HepG2 (cell line): ENCODE data around the gene ATP1A2. TPM values are rescaled to one million over a fixed set of nuclear protein-coding genes. Genes with fewer than 3 reads are reported as not detected.

Source experiments
- ARNT ChIP-seq: fragments of 450-650 bp; IDR thresholded peaks from 2 replicates; pipeline ENCODE4 v1.6.1; 2017
- CEBPG ChIP-seq: IDR thresholded peaks from 2 replicates; pipeline ENCODE4 v1.6.1; 2016
- HMGXB4 ChIP-seq, 2 experiments: sonication (generic) in 1 of 2; formaldehyde crosslinking in 1 of 2; IDR thresholded peaks; 2 replicates each; pipeline versions ENCODE4 v1.4.0 to v1.6.1; 2018 to 2020; ENCODE audit warnings: missing genetic modification reagents in 2 of 2, borderline replicate concordance in 1 of 2, low read depth in 1 of 2, mild to moderate bottlenecking in 1 of 2, missing biosample characterization in 1 of 2
- HNRNPLL ChIP-seq: fragments of 200-400 bp; formaldehyde crosslinking; IDR thresholded peaks from 2 replicates; pipeline ENCODE4 v1.6.1; 2017; ENCODE audit warnings: mild to moderate bottlenecking, low read depth, low read length; ENCODE audit not compliant: poor library complexity, severe bottlenecking
- HOXA5 ChIP-seq: sonication (generic); formaldehyde crosslinking; IDR thresholded peaks from 2 replicates; pipeline ENCODE4 v1.4.0; 2020; ENCODE audit warnings: missing genetic modification reagents
- IKZF5 ChIP-seq: IDR thresholded peaks from 2 replicates; pipeline ENCODE4 v1.6.1; 2018; ENCODE audit warnings: missing genetic modification reagents, mild to moderate bottlenecking, missing compliant biosample characterization
- ISL2 ChIP-seq: sonication (generic); formaldehyde crosslinking; IDR thresholded peaks from 2 replicates; pipeline ENCODE4 v1.5.0; 2020; ENCODE audit warnings: missing genetic modification reagents
- KDM2A ChIP-seq: sonication (generic); formaldehyde crosslinking; IDR thresholded peaks from 2 replicates; pipeline ENCODE4 v1.4.0; 2020; ENCODE audit warnings: low read depth, missing genetic modification reagents, borderline replicate concordance
- KLF16 ChIP-seq, 2 experiments: sonication (generic) in 1 of 2; formaldehyde crosslinking in 1 of 2; IDR thresholded peaks; 2 replicates each; pipeline versions ENCODE4 v1.6.1 to v1.8.0; 2016 to 2023; ENCODE audit warnings: missing genetic modification reagents in 2 of 2, missing compliant biosample characterization in 1 of 2
- MEIS2 ChIP-seq: sonication (generic); formaldehyde crosslinking; IDR thresholded peaks from 2 replicates; pipeline ENCODE4 v1.9.0; 2021; ENCODE audit warnings: mild to moderate bottlenecking, missing genetic modification reagents
- MYPOP ChIP-seq: sonication (generic); formaldehyde crosslinking; IDR thresholded peaks from 2 replicates; pipeline ENCODE4 v1.8.1; 2023; ENCODE audit warnings: mild to moderate bottlenecking, moderate library complexity, missing genetic modification reagents
- PHF5A ChIP-seq: IDR thresholded peaks from one replicate; pipeline ENCODE4 v1.6.1; 2018; ENCODE audit warnings: low read depth, missing genetic modification reagents; ENCODE audit not compliant: unreplicated experiment
- ZFP91 ChIP-seq: sonication (generic); formaldehyde crosslinking; IDR thresholded peaks from 2 replicates; pipeline ENCODE4 v1.9.0; 2022; ENCODE audit warnings: missing genetic modification reagents, mild to moderate bottlenecking, borderline replicate concordance
- ZNF687 ChIP-seq: sonication (generic); formaldehyde crosslinking; IDR thresholded peaks from 2 replicates; pipeline ENCODE4 v1.5.1; 2020; ENCODE audit warnings: mild to moderate bottlenecking, missing genetic modification reagents, moderate library complexity
- ZNF800 ChIP-seq: sonication (generic); formaldehyde crosslinking; IDR thresholded peaks from 2 replicates; pipeline ENCODE4 v1.4.0; 2020; ENCODE audit warnings: missing genetic modification reagents
- polyA plus RNA-seq, 8 experiments: library from polyadenylated mRNA; depleted of rRNA in 3 of 8; stranded (reverse) in 7 of 8; unstranded in 1 of 8; fragments of >200 nt; fragmentation: Illumina TruSeq in 4 of 8; extraction: Trizol in 4 of 8; gene quantifications; 2 replicates each; pipeline versions ENCODE4 v1.2.1 to v1.2.3, GENCODE V29; 2011 to 2016; ENCODE audit warnings: low read depth in 4 of 8, missing spikeins in 1 of 8, mixed read lengths in 1 of 8; ENCODE audit not compliant: insufficient read depth in 1 of 8
- total RNA-seq, 5 experiments: library from RNA; depleted of rRNA; stranded (reverse); fragments of >200 nt; fragmentation: Illumina TruSeq; extraction: Trizol; gene quantifications; 2 replicates each; pipeline ENCODE4 v1.2.3, GENCODE V29; 2016; ENCODE audit warnings: low read depth in 1 of 5

Gene ATP1A2
- total and polyA plus RNA-seq, 2 of the 13 experiments (the other 11 are each of a cell fraction or from before 2014, with no cell fraction given) = 0.16 TPM; not detected in 1

GRCh38 chr1:160085686-160086455 is 29.7 kb upstream of the ATP1A2 start (continued):
- TF ChIP-seq HNRNPLL (no peak), HMGXB4 (CRISPR knock-in tag; IDR thresholded peaks at IDR 0.05; ENCODE audit: borderline replicate concordance in 1 of 2, low read depth in 1 of 2) (0 out of 4 replicates have a peak, but pooled peaks of 1 of the 2 experiments have one; percentile 35), PHF5A (CRISPR knock-in tag) (no peak), ISL2 (CRISPR knock-in tag) (0 out of 2 replicates have a peak, but pooled peaks have one; percentile 27), IKZF5 (CRISPR knock-in tag) (peak; percentile 33; the same call in 1 of the 2 replicates), ARNT (no peak), MYPOP (CRISPR knock-in tag) (no peak), ZNF800 (CRISPR knock-in tag) (no peak), HOXA5 (CRISPR knock-in tag) (0 out of 2 replicates have a peak, but pooled peaks have one; percentile 42), ZNF687 (CRISPR knock-in tag) (peak; percentile 37), MEIS2 (CRISPR knock-in tag) (0 out of 2 replicates have a peak, but pooled peaks have one; percentile 29), ZFP91 (peak; percentile 36; the same call in 1 of the 2 replicates), KLF16 (CRISPR knock-in tag; IDR thresholded peaks at IDR 0.05) (0 out of 4 replicates have a peak, but pooled peaks of 1 of the 2 experiments have one; percentile 13), CEBPG (CRISPR knock-in tag) (0 out of 2 replicates have a peak, but pooled peaks have one; percentile 26), KDM2A (peak; percentile 35; the same call in 1 of the 2 replicates)
